Measurements from ENCODE around the gene MEOX2.
A peak's percentile ranks its signal among the peaks of the same experiment; 100 is the strongest.

The MEOX2 gene

GRCh38 chr7:15584575-15584974 lies 101.9 kb downstream of the MEOX2 start:
- H3K4me3 ChIP-seq (ENCODE audit: low read depth, low read length), result no peak overlapping the region
- TF ChIP-seq CTCF (IDR thresholded peaks at IDR 0.05; ENCODE audit: low read depth, low read length), result no peak
- no peak for DNase-seq (ENCODE audit: low read depth, low spot score)
- in situ Hi-C loops (cut with HindIII; ENCODE audit: low sequenced_read_pairs), result no loop called here

GRCh38 chr7:15582773-15583172 lies 103.7 kb downstream of the MEOX2 start:
- no peak overlapping the region for H3K4me3 ChIP-seq (ENCODE audit: low read depth, low read length)
- no peak for DNase-seq (ENCODE audit: low read depth, low spot score)
- no peak for TF ChIP-seq CTCF (IDR thresholded peaks at IDR 0.05; ENCODE audit: low read depth, low read length)
- in situ Hi-C loops (cut with HindIII; ENCODE audit: low sequenced_read_pairs), result no loop called here

- in situ Hi-C loops (cut with HindIII; ENCODE audit: low sequenced_read_pairs), result no loop called here
- no peak overlapping the region for H3K4me3 ChIP-seq (ENCODE audit: low read depth, low read length)
- DNase-seq (ENCODE audit: low read depth, low spot score), result no peak
- TF ChIP-seq CTCF (IDR thresholded peaks at IDR 0.05; ENCODE audit: low read depth, low read length), result no peak
Observed at GRCh38 chr7:15581352-15581951, 105.0 kb downstream of the MEOX2 start.

GRCh38 chr7:15580604-15581351 lies 105.7 kb downstream of the MEOX2 start:
- no peak for TF ChIP-seq CTCF (IDR thresholded peaks at IDR 0.05; ENCODE audit: low read depth, low read length)
- no peak overlapping the region for H3K4me3 ChIP-seq (ENCODE audit: low read depth, low read length)
- DNase-seq (ENCODE audit: low read depth, low spot score), result no peak
- in situ Hi-C loops (cut with HindIII; ENCODE audit: low sequenced_read_pairs), result no loop called here

- no peak overlapping the region for H3K4me3 ChIP-seq (ENCODE audit: low read depth, low read length)
- DNase-seq (ENCODE audit: low read depth, low spot score), result no peak
- in situ Hi-C loops (cut with HindIII; ENCODE audit: low sequenced_read_pairs), result no loop called here
- TF ChIP-seq CTCF (IDR thresholded peaks at IDR 0.05; ENCODE audit: low read depth, low read length), result no peak
Observed at GRCh38 chr7:15577600-15577999, 108.9 kb downstream of the MEOX2 start.

- in situ Hi-C loops (cut with HindIII; ENCODE audit: low sequenced_read_pairs), result no loop called here
- peak; percentile 67 for DNase-seq (ENCODE audit: low read depth, low spot score)
- H3K4me3 ChIP-seq (ENCODE audit: low read depth, low read length), result no peak overlapping the region
- TF ChIP-seq CTCF (IDR thresholded peaks at IDR 0.05; ENCODE audit: low read depth, low read length), result no peak
Observed at GRCh38 chr7:15571301-15571878, 115.1 kb downstream of the MEOX2 start.
